ENCODE results near the gene ZNRF2.

DNA sequence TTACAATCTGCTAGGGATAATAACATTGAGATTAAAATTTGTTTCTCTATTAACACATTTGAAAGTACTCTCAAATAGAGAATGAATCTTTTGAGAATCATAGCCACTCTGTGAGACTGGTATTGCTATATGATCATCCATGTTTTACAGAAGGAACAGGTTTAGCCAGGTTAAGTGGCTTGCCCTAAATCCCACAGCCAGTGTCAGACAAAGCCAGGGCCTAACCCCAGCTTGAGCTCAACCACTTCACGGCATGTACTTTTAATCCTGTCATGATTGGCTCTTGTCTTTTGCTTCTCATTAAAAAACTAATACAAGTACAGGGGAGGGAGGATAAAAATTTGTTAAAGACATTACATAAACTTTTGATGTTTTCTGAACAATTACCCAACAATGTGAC lies 3.8 kb upstream of the ZNRF2 start:
- no peak for TF ChIP-seq POLR2A (IDR thresholded peaks at IDR 0.05)
- TF ChIP-seq CTCF (IDR thresholded peaks at IDR 0.05), result no peak
- TF ChIP-seq POLR2AphosphoS5 (IDR thresholded peaks at IDR 0.05), result no peak
- TF ChIP-seq EP300 (IDR thresholded peaks at IDR 0.05), result no peak
